HG02763 (cell line): ENCODE measurements around the gene SYCP3.

Source experiments
- ATAC-seq: cut with Tn5 transposase; IDR thresholded peaks from one replicate; pipeline ENCODE4 v1.9.1; 2021; ENCODE audit warnings: mild to moderate bottlenecking, moderate library complexity; ENCODE audit not compliant: unreplicated experiment

SYCP3 gene

DNA sequence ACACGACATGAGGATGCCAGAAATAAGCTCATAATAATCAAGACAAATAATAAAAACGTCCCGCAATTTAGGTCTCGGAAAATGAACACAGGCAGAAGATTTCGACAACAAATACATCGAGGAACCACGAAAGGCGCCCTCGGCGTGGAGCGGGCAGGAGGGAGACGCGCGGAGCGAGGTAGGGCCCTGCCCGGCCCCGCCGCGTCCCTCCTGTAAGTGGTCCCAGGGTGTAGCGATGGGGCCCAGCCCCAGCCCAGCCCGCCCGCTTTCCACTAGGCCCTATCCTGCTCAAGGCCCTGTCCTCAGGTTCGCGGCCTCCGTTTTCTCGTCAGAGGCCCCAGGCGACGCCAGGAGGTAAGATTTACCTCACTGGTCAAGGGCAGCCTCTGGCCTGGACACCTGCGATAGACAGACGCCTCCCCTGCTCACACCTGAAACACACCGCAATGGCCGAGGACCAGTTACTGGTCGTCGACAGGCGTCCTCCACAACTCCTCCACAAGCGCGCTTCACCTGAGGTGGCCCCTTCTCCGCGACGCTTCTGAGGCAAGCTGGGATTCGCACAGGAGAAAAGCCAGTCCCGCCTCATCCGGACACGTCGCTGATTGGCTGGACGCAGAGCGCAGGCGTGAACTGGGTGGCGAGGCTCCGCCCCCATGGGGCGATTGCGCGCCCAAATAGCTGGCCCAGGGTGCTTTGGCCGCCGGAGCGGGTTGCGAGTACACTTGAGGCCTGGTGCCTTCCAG, at the start of gene SYCP3:
TSS of gene SYCP3 (minus strand) at position 543 of the 746 bp plus-strand sequence. CDS start 1,527 bp downstream, outside the sequence.
- no peak for ATAC-seq

GRCh38 chr12:101785671-101786070, 46.4 kb upstream of the SYCP3 start:
- no peak for ATAC-seq

DNA sequence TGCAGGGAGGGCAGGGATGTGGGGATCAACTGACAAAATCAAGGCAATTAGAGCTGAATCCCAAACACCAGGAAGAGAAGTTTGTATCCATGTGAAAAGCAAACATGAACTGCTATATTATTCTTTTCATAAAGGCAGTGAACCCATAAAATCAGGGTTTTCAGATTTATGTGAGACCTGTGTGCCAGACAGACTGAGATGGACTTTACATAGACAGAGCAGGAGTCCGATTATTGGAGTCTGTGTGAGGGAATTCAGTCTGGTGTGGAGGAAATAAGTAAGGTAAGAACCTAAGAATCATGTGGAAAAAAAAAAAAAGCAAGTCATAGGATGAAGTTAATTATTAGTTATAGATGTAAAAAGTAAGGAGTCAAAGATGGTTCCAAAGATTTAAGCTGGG, 45.1 kb upstream of the SYCP3 start:
- ATAC-seq = no peak

GRCh38 chr12:101783838-101784237, 44.6 kb upstream of the SYCP3 start:
- ATAC-seq = no peak

DNA sequence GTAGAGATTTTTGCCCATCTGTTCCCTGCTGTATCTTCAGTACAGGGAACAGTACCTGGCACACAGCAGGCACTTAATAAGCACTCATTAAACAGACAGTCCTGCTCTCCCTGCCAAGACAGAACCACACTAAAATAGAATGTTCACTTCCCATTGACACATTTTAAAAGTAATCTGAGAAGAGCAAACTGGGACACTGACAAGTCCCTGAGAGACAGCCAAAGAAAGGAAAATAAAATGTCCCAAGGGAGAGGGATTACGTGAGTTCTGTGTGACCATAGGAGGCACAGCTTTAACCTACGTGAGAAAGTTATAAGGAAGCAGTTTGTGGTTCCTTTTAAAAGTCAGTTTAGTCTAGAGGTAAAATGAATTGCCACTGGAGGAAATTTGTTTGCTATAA, 43.9 kb upstream of the SYCP3 start:
- ATAC-seq = no peak

- no peak for ATAC-seq
Observed at GRCh38 chr12:101782273-101782731, 43.0 kb upstream of the SYCP3 start.

GRCh38 chr12:101781834-101782233, 42.6 kb upstream of the SYCP3 start:
- no peak for ATAC-seq

- no peak for ATAC-seq
Observed at GRCh38 chr12:101780599-101780998, 41.3 kb upstream of the SYCP3 start.

DNA sequence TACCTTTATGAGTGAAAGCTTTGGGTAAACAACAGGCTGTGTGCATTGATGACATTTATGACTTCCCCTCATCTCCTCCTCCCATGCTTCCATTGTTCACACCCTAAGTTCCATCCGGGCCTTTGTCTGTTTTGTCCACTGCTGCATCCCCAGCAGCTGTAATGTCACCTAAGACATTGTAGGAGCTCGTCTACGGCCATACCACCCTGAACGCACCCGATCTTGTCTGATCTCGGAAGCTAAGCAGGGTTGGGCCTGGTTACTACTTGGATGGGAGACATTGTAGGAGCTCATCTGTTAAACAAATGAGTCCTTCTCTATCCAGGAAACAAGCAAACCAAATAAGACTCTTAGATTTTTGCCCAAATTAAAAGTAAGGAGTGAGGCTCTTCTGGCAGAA, 40.4 kb upstream of the SYCP3 start:
- ATAC-seq = no peak

DNA sequence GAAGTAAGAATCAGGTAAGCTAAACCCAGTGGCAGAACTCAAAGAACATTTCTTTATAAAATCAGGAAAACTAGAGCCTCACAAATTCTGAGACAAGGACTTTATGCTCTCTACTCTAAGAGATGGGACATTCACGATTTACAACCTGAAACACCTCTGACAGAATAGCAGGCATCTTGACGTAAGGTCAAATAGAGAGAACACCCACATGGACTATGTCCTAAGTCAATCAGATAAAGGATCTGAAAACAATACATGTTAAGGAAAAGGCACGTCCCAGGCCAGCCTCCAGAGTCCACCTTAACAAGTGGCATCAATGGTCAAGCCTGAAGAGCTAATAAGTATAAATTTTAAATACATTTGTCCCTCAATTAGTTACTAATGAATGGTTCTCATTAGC, 39.9 kb upstream of the SYCP3 start:
- no peak for ATAC-seq

- ATAC-seq = no peak
Observed at GRCh38 chr12:101777978-101778377, 38.7 kb upstream of the SYCP3 start.

GRCh38 chr12:101777485-101777884, 38.2 kb upstream of the SYCP3 start:
- no peak for ATAC-seq

- no peak for ATAC-seq
Observed at GRCh38 chr12:101775816-101776215, 36.6 kb upstream of the SYCP3 start.

- ATAC-seq = peak; percentile 73
Observed at GRCh38 chr12:101773650-101774162, 34.4 kb upstream of the SYCP3 start.

- ATAC-seq = no peak
Observed at GRCh38 chr12:101772012-101772775, 32.9 kb upstream of the SYCP3 start.

DNA sequence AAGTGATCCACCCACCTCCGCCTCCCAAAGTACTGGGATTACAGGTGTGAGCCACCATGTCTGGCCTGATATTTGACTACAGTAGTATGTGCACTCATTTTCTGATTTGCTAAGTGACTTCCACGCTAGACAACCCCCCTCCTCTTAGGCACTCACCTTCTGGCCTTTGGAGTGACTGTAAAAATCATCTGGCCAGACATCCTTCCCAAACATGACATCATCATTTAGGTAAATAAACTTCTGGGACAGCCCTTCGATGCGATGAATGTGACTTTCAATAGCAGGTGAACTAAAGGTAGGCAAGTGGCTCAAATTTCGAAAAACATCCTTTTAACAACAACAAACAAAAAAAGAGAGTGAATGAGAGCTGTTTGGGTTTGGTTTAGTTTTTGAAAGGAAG, 30.6 kb upstream of the SYCP3 start:
- no peak for ATAC-seq

GRCh38 chr12:101768781-101769180, 29.5 kb upstream of the SYCP3 start:
- ATAC-seq = no peak

GRCh38 chr12:101767537-101767936, 28.3 kb upstream of the SYCP3 start:
- no peak for ATAC-seq

DNA sequence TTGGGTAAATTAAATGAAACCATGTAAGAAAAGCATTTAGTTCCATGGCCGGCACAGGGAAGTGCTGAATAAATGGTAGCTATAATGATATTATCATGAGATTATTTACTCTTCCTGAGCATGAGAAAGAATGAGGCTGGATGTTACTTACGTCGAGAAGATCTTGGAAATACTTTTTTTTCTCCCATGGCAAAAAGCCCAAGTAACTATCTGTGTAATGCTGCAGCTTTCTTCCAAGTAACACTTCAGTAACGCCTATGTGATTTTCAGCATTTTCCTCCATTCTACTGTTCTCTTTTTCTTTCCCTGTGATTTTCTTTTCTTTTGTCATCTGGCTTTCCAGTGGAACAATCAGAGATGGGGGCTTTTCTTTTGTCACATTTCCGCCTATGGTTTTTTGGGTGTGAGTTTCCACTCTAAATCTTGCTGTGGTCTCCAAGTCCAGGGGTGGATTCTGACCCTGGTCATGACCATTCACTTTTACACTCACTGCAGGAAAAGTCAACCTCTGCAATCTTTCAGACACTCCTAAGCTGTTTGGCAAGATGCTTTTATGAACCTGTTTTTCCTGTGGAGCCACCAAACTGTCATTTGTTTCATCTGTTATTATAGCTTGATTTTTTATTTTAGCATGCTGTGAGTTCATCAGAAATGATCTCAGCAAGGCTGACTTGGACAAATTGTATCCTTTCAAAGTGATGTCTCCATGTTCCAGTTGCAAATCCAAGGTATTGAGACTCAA, 25.0 kb upstream of the SYCP3 start:
- ATAC-seq = no peak

DNA sequence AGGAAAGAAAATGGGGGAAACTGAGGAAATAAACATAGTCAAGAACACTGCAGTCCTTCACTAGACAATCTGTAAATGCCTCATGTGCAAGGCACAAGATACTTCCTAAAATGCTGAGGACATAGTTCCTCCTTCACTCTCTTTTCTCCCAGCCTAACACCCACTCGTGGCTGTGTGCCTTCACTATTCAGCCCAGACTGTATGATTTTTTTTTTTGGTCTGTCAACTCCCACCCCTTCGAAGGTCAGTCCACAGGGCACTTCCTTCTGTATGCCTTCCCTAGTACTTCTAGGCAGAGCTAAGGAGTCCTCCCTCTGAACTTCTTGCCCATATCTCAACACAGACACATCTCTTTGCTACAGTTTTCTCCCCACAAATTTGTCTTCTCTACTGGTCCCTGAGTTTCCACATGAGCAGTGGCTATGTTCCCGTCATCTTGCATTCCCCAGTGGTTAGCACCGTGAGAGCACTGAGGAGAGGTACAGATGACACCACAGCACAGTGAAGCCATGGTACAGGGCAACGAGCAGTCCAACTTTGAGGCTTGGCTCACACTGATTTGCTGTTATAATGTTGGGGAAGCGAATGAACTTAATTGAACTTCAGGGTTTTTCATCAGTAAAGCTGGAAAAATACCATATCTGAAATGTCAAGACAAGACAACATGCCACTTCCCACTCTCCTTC, 24.1 kb upstream of the SYCP3 start:
- ATAC-seq = no peak

DNA sequence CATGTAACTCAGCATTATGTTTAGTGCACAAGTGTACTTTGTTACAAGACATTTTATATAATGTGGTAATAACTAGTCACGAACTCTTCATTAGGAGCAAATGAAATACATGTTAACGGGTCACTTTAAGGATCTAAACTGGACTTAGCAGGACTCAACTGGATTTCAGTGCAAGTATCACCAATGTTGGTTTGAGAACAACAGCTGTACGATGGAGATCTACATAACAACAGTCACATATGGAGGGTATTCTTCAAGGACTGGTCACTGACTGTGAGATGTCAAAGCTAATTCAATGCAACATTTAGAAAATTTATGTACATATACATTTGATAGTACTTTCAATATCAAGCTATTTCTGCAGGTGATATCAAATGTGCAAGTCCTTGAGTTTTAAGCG, 22.5 kb upstream of the SYCP3 start:
- ATAC-seq = no peak
